Loucy (cell line): ENCODE measurements around the gene CEP112.

Source experiments
- H2AFZ ChIP-seq: fragments of 200-600 bp; sonication (generic); 2 replicates; pipeline ENCODE4 v1.6.0; 2016; ENCODE audit warnings: antibody characterized with exemption, mild to moderate bottlenecking, low read length, moderate library complexity
- H3F3A ChIP-seq: fragments of 200-600 bp; 2 replicates; pipeline ENCODE4 v1.6.0; 2016; ENCODE audit warnings: antibody characterized with exemption, low read depth, mild to moderate bottlenecking
- H3K27me3 ChIP-seq: fragments of 200-600 bp; sonication (generic); 2 replicates; pipeline ENCODE4 v1.6.1; 2014; ENCODE audit warnings: low read length, mild to moderate bottlenecking; ENCODE audit not compliant: insufficient read depth, poor library complexity, severe bottlenecking
- H3K36me3 ChIP-seq: fragments of 200-600 bp; sonication (generic); 2 replicates; pipeline ENCODE4 v1.6.1; 2016; ENCODE audit warnings: low read length; ENCODE audit not compliant: insufficient read depth
- H3K4me1 ChIP-seq: fragments of 200-600 bp; sonication (generic); 2 replicates; pipeline ENCODE4 v1.5.1; 2014; ENCODE audit warnings: low read length, mild to moderate bottlenecking; ENCODE audit not compliant: insufficient read depth, poor library complexity, severe bottlenecking
- H3K4me2 ChIP-seq: fragments of 200-600 bp; sonication (generic); 2 replicates; pipeline ENCODE4 v1.6.0; 2014; ENCODE audit warnings: antibody characterized with exemption, low read length, low read depth, mild to moderate bottlenecking; ENCODE audit not compliant: poor library complexity, severe bottlenecking
- H3K4me3 ChIP-seq: fragments of 200-600 bp; sonication (generic); 2 replicates; pipeline ENCODE4 v1.5.1; 2014; ENCODE audit warnings: low read length, mild to moderate bottlenecking, mixed read lengths; ENCODE audit not compliant: poor library complexity, severe bottlenecking
- H3K79me2 ChIP-seq: fragments of 200-600 bp; sonication (generic); 2 replicates; pipeline ENCODE4 v1.6.1; 2014; ENCODE audit warnings: low read length; ENCODE audit not compliant: insufficient read depth
- H3K9ac ChIP-seq: fragments of 200-600 bp; sonication (generic); 2 replicates; pipeline ENCODE4 v1.6.0; 2014; ENCODE audit warnings: mild to moderate bottlenecking, low read depth, low read length, moderate library complexity; ENCODE audit not compliant: poor library complexity, severe bottlenecking
- H3K9me2 ChIP-seq: fragments of 200-600 bp; sonication (generic); replicated peaks from 2 replicates; pipeline ENCODE4 v1.6.1; 2016; ENCODE audit warnings: low read depth, low read length, mixed read lengths
- H3K9me3 ChIP-seq: fragments of 200-600 bp; sonication (generic); 2 replicates; pipeline ENCODE4 v1.6.1; 2014; ENCODE audit warnings: mild to moderate bottlenecking, antibody characterized with exemption, low read length, low read depth; ENCODE audit not compliant: insufficient read depth
- H4K20me1 ChIP-seq: fragments of 200-600 bp; sonication (generic); 2 replicates; pipeline ENCODE4 v1.6.0; 2014; ENCODE audit warnings: antibody characterized with exemption, low read length, mild to moderate bottlenecking; ENCODE audit not compliant: insufficient read depth, poor library complexity, severe bottlenecking
- CTCF ChIP-seq: fragments of 200-600 bp; sonication (generic); conservative IDR thresholded peaks from 2 replicates; pipeline ENCODE4 v1.5.1; 2014; ENCODE audit warnings: mild to moderate bottlenecking, antibody characterized with exemption, low read length
- EZH2phosphoT487 ChIP-seq: fragments of 200-600 bp; IDR thresholded peaks from 2 replicates; pipeline ENCODE4 v1.6.1; 2018; ENCODE audit warnings: antibody characterized with exemption, mild to moderate bottlenecking, moderate library complexity, borderline replicate concordance

Gene CEP112

GRCh38 chr17:65926599-65926998, 265.3 kb downstream of the CEP112 start:
- no peaks in the 10 kb centered on the region for H3K9me2 ChIP-seq
- H3K9ac ChIP-seq, result no peak overlapping the region
- H3K36me3 ChIP-seq, result no peaks in the 10 kb centered on the region
- no peaks in the 10 kb centered on the region for H3F3A ChIP-seq
- H3K4me2 ChIP-seq, result no peak overlapping the region
- H3K9me3 ChIP-seq, result no peaks in the 10 kb centered on the region; the same call in 1 of the 2 replicates
- no peak overlapping the region for H3K4me3 ChIP-seq
- H4K20me1 ChIP-seq, result no peaks in the 10 kb centered on the region
- TF ChIP-seq EZH2phosphoT487 (no peak), CTCF (no peak)
- no peaks in the 10 kb centered on the region for H3K79me2 ChIP-seq
- no peak overlapping the region for H2AFZ ChIP-seq
- no peaks in the 10 kb centered on the region for H3K27me3 ChIP-seq
- H3K4me1 ChIP-seq, result no peaks in the 10 kb centered on the region

- Histone ChIP-seq H3K9ac (no peak overlapping the region), H3K27me3 (no peaks in the 10 kb centered on the region), H3K9me2 (no peaks in the 10 kb centered on the region), H4K20me1 (no peaks in the 10 kb centered on the region), H3F3A (no peaks in the 10 kb centered on the region), H3K4me3 (no peak overlapping the region), H3K36me3 (no peaks in the 10 kb centered on the region), H3K9me3 (no peaks in the 10 kb centered on the region), H2AFZ (no peak overlapping the region), H3K4me2 (no peak overlapping the region), H3K79me2 (no peaks in the 10 kb centered on the region), H3K4me1 (no peaks in the 10 kb centered on the region)
- TF ChIP-seq EZH2phosphoT487 (no peak), CTCF (no peak)
These were observed 266.2 kb downstream of the CEP112 start for GRCh38 chr17:65925606-65926307.

- Histone ChIP-seq H3K36me3 (no peaks in the 10 kb centered on the region), H3K4me3 (no peak overlapping the region), H3K27me3 (no peaks in the 10 kb centered on the region), H4K20me1 (no peaks in the 10 kb centered on the region), H3K4me2 (no peak overlapping the region), H3K79me2 (no peaks in the 10 kb centered on the region), H3F3A (no peaks in the 10 kb centered on the region), H3K4me1 (no peaks in the 10 kb centered on the region), H3K9me3 (no peaks in the 10 kb centered on the region), H2AFZ (no peak overlapping the region), H3K9ac (no peak overlapping the region), H3K9me2 (no peaks in the 10 kb centered on the region)
- no peak for TF ChIP-seq EZH2phosphoT487
- no peak for TF ChIP-seq CTCF
These were observed 270.9 kb downstream of the CEP112 start for GRCh38 chr17:65920996-65921395.
